Neutrophil (primary cell): ENCODE results near the gene CYTH4.

ENCODE experiments used
- H3K27ac ChIP-seq: fragments of 200-600 bp; sonication (generic); 2 replicates; pipeline ENCODE4 v1.5.1; 2016; ENCODE audit warnings: mild to moderate bottlenecking, moderate library complexity
- H3K27me3 ChIP-seq: fragments of 200-600 bp; sonication (generic); 2 replicates; pipeline ENCODE4 v1.6.0; 2016; ENCODE audit warnings: mild to moderate bottlenecking
- H3K36me3 ChIP-seq: fragments of 200-600 bp; sonication (generic); 2 replicates; pipeline ENCODE4 v1.5.1; 2017
- H3K4me1 ChIP-seq, 2 experiments: fragments of 200-600 bp in 1 of 2; sonication (generic) in 1 of 2; 1 replicate in 1 of 2; 2 replicates in 1 of 2; pipeline versions ENCODE4 v1.5.1 to v1.6.1; 2013 to 2016; ENCODE audit warnings: low read depth in 1 of 2, low read length in 1 of 2, mild to moderate bottlenecking in 1 of 2, moderate library complexity in 1 of 2; ENCODE audit not compliant: control insufficient read depth in 1 of 2, insufficient read depth in 1 of 2
- H3K4me3 ChIP-seq, 2 experiments: fragments of 200-600 bp in 1 of 2; sonication (generic) in 1 of 2; 1 replicate in 1 of 2; 2 replicates in 1 of 2; pipeline ENCODE4 v1.5.1; 2013 to 2016; ENCODE audit warnings: low read depth in 1 of 2, low read length in 1 of 2, mild to moderate bottlenecking in 1 of 2, moderate library complexity in 1 of 2
- H3K9me3 ChIP-seq: fragments of 200-600 bp; sonication (generic); 2 replicates; pipeline ENCODE4 v1.5.1; 2016
- TF ChIP-seq, protein P1 (sequence below): fragments of 200-600 bp; sonication (generic); IDR thresholded peaks from 2 replicates; pipeline ENCODE4 v1.5.1; 2016; ENCODE audit warnings: antibody characterized with exemption

Gene CYTH4

GRCh38 chr22:37354670-37355069 lies 72.4 kb downstream of the CYTH4 start:
- H3K27ac ChIP-seq, result no peak overlapping the region
- TF ChIP-seq, protein P1, sequence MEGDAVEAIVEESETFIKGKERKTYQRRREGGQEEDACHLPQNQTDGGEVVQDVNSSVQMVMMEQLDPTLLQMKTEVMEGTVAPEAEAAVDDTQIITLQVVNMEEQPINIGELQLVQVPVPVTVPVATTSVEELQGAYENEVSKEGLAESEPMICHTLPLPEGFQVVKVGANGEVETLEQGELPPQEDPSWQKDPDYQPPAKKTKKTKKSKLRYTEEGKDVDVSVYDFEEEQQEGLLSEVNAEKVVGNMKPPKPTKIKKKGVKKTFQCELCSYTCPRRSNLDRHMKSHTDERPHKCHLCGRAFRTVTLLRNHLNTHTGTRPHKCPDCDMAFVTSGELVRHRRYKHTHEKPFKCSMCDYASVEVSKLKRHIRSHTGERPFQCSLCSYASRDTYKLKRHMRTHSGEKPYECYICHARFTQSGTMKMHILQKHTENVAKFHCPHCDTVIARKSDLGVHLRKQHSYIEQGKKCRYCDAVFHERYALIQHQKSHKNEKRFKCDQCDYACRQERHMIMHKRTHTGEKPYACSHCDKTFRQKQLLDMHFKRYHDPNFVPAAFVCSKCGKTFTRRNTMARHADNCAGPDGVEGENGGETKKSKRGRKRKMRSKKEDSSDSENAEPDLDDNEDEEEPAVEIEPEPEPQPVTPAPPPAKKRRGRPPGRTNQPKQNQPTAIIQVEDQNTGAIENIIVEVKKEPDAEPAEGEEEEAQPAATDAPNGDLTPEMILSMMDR, result no peak
- no peaks in the 10 kb centered on the region for H3K27me3 ChIP-seq
- no peaks in the 10 kb centered on the region for H3K36me3 ChIP-seq
- no peaks in the 10 kb centered on the region for H3K4me1 ChIP-seq
- no peak overlapping the region for H3K4me3 ChIP-seq
- no peaks in the 10 kb centered on the region for H3K9me3 ChIP-seq

DNA sequence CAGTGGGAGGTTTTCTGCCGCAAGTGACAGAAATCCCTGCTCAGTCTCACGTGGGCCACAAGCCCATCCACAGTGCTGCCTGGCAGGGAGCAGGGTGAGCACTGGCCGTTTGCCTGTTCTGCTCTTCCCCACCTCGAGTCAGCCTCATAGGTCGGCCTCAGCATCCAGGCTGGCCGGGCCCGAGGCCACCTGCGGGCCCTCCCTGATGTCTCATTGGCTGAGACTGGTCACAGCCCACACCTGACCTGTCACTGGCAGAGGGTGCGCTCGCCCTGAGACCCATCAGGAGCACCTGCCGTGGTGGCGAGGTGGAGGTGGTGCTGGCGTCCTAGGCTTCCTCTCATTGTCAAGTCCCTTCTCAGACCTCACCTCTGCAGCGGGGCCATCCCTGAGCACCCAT lies 72.9 kb downstream of the CYTH4 start:
- TF ChIP-seq, protein P1, result no peak
- H3K36me3 ChIP-seq, result no peaks in the 10 kb centered on the region
- no peak overlapping the region for H3K27ac ChIP-seq
- no peak overlapping the region for H3K4me3 ChIP-seq
- no peaks in the 10 kb centered on the region for H3K4me1 ChIP-seq
- H3K9me3 ChIP-seq, result no peaks in the 10 kb centered on the region
- H3K27me3 ChIP-seq, result no peaks in the 10 kb centered on the region

DNA sequence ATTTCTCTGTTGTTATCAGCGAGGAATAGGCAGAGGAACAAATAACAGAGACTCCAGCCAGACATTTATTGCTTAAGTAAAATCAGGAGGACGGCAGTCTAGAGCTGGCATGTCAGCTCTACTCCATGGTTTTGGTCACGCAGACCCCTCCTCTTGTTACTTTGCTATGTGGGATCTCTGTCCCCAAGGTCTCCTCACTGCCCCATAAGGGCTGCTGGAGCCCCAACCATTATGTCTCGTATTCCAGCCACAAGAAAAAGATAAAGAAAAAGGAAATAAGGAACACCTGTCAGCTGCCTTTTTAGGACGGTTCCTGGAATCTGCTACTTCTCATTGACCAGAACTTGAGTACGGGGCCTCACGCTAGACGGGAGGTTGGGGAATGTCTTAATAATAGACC lies 74.6 kb downstream of the CYTH4 start:
- Histone ChIP-seq H3K27me3 (no peaks in the 10 kb centered on the region), H3K27ac (no peak overlapping the region), H3K4me3 (no peak overlapping the region), H3K9me3 (no peaks in the 10 kb centered on the region), H3K36me3 (no peaks in the 10 kb centered on the region), H3K4me1 (no peaks in the 10 kb centered on the region)
- TF ChIP-seq, protein P1, result no peak

- TF ChIP-seq, protein P1, result no peak
- H3K4me1 ChIP-seq, result no peaks in the 10 kb centered on the region
- H3K27me3 ChIP-seq, result no peaks in the 10 kb centered on the region
Measured at GRCh38 chr22:37357446-37358075, 75.3 kb downstream of the CYTH4 start.

DNA sequence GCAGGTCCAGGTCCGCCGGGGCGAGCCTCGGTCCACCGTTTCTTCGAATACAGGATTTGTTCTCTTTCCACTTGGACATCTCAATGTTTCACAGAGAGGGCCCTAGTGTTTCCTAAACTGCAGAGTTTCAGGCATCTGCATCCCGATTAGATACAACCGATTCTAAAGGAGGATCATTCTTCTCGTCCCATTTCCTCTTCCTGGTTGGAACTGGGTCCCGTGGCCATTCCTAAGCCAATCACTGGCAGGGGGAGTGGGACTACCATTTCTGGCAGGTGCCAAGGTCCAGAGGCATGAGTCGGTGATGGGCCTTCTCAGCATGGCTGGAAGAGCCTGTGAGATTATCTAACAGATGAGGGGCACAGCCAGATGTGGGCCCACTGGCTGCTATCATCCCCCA lies 76.1 kb downstream of the CYTH4 start:
- Histone ChIP-seq H3K27me3 (no peaks in the 10 kb centered on the region), H3K4me3 (no peak overlapping the region), H3K27ac (no peak overlapping the region), H3K36me3 (no peaks in the 10 kb centered on the region), H3K9me3 (no peaks in the 10 kb centered on the region), H3K4me1 (no peaks in the 10 kb centered on the region)
- TF ChIP-seq, protein P1, result no peak

More at GRCh38 chr22:37357446-37358075, 75.3 kb downstream of the CYTH4 start:
- H3K27ac ChIP-seq, result no peak overlapping the region
- no peak overlapping the region for H3K4me3 ChIP-seq
- no peaks in the 10 kb centered on the region for H3K9me3 ChIP-seq
- H3K36me3 ChIP-seq, result no peaks in the 10 kb centered on the region
